Measurements from ENCODE around the gene NT5C2.
A peak's percentile ranks its signal among the peaks of the same experiment; 100 is the strongest.

NT5C2 gene

DNA sequence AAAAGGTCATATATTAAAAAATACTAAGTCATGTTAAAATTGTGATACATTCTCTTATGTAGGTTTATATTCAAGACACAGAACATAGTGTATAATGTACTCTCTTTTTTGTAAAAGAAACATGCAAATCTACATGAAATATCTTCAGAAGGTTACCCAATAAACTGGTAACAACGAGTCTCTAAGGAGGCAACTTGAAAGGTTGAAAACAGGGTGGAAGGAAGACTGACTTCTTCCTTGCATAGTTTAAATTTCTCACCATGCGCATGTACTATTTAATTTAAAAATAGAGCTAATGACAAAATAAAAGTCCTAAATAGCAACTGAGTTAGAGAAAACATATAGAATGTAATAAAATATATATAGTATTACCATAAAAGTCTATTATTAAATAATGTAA is 132.5 kb downstream of the NT5C2 start:
- DNase-seq (ENCODE audit: low read depth): no peak

DNA sequence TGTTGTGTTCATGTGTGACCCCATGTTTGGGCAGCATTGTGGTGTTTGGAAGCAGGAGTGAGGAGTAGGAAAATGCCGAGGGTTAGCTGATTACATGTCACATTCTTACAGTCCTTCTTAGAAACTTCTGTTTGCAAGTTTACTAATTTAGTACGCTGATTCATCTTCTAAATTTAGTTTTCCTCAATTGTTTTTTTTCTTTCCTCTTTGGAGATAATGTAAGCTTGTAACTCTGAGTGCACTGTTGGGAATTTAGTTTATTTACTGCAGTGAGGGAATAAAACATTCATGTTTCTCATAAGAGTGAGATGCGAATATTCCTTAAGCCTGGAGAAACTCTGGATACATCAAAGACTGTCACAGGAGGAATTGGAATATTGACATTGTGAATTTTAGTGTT is 135.0 kb downstream of the NT5C2 start:
- DNase-seq (ENCODE audit: low read depth): no peak

DNA sequence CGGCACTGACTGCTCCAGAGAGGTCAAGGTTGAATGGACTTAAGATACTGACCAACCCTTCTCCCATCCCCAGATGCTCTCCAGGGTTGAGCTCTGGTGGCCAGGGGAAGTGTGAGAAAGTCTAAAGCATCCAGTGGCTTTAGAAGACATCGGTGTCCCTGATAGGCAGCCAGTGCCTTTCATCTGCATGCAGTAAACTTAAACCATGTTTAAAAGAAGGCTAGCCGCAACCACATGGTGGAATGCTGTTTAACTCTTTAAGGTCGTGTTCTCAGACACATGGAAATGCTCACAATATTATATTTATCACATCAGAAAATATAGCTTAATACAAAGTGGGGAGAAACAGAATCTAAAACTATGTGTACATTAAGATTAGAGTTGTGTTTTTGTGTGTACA is 138.0 kb downstream of the NT5C2 start:
- DNase-seq (ENCODE audit: low read depth): no peak

DNA sequence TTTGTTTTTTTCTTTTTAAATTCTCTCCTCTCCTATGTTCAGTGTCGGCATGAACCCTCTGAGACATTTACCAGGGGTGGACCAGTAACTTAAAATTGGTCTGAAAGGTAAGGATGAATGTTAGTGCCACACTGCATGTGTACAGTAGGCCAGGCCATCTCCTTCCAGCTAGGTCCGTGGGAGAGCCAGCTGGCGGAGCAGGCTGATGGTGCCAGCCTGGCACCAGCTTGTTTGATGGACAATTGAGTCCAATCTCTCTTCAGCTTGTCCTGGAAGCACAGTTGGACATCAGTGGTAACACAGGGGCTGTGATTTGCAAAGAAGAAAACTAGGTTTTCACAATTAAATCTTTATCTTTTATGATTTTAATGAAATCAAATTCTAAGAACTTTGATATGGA is 138.5 kb downstream of the NT5C2 start:
- DNase-seq (ENCODE audit: low read depth): no peak

DNA sequence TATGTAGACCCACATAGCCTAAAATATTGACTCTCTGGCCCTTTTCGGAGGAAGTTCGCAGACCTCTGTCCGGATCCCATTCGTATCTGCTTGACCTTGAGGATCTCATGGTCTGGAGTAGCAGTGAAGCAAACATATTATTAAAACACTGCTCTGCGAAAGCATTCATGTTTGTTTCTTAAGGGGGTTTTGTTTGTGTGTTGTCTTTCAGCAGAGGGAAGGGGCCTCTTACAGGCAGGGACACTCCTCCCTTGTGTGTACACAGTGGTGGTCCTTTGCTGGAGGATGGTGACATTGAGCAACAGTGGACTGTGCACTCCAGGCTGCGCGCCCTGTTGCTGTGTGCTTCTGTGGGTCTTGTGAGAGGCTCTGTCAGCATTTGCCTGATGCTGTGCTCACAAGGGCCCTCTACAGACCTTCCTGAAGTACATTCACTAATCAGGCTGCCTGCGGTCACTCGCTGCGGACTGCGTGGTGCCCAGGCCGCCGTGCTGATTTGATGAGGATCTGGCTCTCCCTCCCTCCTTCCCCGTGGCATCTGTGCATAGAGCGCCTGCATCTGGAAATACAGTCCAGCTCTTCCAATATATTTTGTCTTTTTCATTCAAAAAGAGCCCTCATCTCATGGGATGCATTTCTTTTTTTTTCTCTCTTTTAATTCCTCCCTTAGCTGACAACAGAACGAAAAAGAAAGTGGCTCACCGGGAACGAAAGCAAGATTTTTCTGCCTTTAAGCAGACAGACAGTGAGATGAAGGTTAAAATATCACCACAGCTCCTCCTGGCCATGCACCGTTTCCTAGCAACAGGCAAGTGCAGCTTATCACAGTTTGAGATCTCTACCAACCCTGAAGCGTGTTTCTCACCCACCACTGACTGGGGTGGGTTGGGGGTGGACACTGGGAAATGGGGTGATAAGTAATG is 139.2 kb downstream of the NT5C2 start:
- DNase-seq (ENCODE audit: low read depth): peak; percentile 28

DNA sequence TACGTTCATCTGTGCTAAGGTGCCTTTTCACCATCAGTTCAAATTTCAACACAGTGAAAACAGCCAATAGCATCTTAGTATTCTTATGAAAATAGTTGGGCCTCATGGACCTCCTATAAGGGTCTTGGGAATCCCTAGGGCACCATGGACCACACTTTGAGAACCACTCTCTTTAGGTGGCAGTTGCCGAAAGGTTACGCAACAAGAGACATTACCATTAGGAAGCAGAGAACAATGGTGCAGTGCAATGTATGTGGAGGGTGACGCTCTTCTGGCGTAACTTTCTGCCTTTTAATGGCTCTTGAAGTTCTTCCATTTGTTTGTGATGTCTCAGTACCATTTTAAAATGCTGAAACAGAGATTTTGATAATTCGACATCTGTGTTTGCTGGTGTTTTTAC is 143.8 kb downstream of the NT5C2 start:
- no peak for DNase-seq (ENCODE audit: low read depth)

DNA sequence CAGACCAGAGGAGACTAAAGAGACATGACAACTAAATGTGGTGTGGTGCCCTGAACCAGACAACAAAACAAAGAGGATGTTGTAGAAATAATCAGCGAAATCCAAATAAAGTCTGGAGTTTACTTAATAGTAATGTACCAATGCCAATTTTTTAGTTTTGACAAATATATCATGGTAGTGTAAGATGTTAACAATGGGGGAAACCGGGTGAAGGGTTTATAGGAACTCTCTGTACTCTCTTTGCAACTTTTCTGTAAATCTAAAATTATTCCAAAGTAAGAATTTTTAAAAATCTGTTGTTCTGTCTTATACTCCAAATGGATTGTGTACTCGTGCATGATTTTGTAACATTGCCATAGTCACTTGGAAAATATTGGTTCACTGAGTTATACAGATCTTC is 145.7 kb downstream of the NT5C2 start:
- DNase-seq (ENCODE audit: low read depth): no peak

DNA sequence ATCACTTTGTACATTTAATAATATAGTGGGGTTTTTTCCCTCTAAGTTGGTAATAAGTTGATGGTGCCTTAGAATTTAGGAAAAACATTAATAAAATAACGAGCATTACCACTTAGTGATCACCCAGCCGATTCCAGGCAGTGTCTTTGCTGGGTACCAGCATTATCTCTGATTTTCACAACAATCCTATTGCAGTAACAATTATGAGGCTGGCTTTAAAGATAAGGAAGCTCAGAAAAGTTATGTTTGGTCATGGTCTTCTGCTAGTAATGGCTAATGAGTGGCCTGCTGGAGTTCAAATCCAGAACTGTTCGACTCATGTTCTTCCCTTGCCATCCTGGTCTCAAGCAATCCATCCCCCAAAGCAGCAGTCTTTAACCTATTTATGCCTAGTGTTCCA is 147.1 kb downstream of the NT5C2 start:
- DNase-seq (ENCODE audit: low read depth): no peak

DNA sequence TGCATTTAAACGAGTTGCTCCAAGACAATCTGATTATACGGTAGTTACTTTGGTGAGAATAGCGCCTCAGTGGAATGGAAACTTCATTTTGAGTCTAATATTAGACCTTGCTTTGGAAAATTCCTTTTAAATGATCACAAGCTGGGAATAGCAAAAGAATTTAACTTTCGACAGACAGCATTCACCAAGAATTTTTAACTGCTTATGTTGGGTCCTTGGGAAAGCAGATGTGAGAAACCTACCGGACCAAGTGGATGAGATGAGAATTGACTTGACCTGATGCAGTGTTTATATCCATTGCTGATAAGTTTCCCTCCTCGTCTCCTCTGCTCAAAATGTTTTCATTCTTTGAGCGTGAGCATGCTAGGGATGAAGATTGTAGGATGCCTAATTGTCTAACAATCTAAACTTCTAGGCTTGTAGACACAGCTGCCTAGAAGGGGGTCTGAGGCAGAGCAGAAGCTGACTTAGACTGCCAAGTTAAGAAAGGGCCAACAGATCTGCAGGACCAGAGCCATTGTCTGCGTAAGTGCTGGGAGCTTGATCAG is 148.1 kb downstream of the NT5C2 start:
- DNase-seq (ENCODE audit: low read depth): no peak

DNA sequence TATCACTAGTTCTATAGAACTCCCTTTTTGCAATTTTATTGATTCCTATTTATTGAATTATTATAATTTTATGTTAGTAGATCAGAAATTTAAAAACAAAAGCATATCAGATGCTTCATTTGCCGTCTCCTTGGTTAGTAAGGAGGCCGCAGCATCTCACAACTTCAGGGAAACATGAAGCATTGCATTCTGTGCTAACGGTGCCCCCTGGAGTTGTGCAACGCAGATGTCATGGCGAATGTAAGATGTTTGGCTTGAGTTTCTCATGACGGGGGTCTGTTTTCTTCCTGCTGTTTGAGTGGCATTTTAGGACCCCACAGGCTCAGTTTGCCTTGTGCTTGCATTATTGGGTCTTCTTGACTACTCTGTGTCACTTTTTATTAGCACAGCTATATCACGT is 150.2 kb downstream of the NT5C2 start:
- DNase-seq (ENCODE audit: low read depth): no peak

DNA sequence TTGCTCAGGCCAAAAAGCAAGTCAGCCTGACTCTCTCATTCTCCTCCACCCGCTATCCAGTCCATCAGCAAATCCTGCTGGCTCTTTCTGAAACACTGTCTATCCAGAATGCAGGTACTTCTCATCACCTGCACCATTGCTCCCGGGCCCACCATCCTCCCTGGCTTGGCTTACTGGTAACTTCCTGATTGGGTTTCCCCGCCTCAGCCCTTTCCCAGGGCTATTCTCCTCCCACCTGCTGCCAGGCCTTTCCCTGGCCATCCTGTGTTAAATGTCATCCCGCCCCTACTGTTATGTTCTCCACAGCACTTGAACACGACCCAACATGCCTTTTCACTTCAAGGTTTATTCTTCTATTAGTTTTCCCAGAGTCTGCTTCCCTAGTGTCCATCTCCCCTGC is 150.9 kb downstream of the NT5C2 start:
- DNase-seq (ENCODE audit: low read depth): no peak

DNA sequence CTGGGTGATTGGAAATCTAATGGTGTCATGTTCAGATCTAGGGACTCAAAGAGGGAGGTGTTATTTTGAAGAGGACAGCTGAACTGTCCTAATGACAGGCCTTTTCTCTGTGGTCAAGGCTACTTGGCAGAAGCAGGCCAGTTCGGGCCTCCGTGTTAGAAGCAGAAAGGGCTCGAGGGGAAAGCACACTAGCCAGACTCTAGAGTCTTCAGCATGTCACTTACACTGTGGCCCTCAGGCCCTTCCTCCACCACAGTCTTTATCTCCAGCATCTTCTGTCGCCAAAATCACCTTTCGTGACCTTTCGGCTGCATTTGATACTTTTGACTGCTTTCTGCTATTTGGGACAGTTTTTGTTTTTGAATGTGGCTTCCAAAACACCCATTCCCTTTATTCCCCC is 151.7 kb downstream of the NT5C2 start:
- no peak for DNase-seq (ENCODE audit: low read depth)

DNA sequence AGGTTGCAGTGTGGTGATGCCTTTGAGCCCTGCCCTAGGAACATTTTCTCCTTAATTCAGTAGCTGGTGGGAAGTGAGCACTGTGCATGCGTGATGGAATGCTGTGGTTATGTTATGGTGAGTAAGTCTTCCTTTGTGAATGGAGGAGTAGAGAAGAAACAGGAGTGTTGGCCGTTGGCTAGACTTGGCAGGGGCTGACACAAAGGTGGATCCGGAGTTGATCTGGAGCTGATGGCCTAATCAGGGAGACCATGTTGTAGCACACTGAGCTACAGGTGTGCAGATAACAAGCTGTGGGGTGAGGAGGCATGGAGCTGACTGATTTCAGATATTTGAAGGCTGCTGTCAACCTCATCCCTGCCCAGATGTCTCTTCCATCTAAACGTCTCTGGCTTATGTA is 152.7 kb downstream of the NT5C2 start:
- no peak for DNase-seq (ENCODE audit: low read depth)

DNA sequence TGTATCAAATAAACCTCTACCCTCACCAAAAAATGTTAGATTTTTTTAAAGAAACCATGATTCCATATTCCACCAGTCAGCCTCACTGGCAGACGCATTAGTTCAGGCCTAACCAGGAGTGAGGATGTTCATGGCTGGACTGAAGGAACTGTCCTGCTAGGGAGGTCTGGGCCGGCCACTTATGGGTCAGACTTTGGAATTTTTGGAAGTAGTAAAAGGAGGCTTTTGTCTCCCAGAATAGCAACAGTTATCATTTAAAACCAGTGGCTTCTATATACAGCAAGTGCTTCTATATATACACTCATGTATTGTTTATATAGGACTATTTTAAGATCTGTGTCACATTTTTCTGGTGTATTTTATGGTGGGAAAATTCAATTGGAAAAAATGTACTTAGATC is 154.5 kb downstream of the NT5C2 start:
- DNase-seq (ENCODE audit: low read depth): no peak

All from activated T-cell treated with anti-CD3 and anti-CD28 coated beads for 24 hours (primary cell).